Measurements from ENCODE around the gene ZNF552.

- TF ChIP-seq CTCF (IDR thresholded peaks at IDR 0.05) (no peak), POLR2A (IDR thresholded peaks at IDR 0.05) (no peak)
Observed at GRCh38 chr19:57813919-57814504, 701 bp downstream of the ZNF552 start.

All from stomach (tissue), 4 donors.